Stimulated activated CD4-positive, alpha-beta T cell treated with anti-CD3 and anti-CD28 coated beads, TNF-alpha, amount 100 ng/mL, for 1 hour (primary cell): ENCODE results near the gene DISP3.

Experiments used
- DNase-seq, 3 donors: peaks; one replicate each; pipeline ENCODE4 v3.0.0-alpha.2; 2020; ENCODE audit warnings: low read depth in 3 of 3, low spot score in 1 of 3

The DISP3 gene, protein sequence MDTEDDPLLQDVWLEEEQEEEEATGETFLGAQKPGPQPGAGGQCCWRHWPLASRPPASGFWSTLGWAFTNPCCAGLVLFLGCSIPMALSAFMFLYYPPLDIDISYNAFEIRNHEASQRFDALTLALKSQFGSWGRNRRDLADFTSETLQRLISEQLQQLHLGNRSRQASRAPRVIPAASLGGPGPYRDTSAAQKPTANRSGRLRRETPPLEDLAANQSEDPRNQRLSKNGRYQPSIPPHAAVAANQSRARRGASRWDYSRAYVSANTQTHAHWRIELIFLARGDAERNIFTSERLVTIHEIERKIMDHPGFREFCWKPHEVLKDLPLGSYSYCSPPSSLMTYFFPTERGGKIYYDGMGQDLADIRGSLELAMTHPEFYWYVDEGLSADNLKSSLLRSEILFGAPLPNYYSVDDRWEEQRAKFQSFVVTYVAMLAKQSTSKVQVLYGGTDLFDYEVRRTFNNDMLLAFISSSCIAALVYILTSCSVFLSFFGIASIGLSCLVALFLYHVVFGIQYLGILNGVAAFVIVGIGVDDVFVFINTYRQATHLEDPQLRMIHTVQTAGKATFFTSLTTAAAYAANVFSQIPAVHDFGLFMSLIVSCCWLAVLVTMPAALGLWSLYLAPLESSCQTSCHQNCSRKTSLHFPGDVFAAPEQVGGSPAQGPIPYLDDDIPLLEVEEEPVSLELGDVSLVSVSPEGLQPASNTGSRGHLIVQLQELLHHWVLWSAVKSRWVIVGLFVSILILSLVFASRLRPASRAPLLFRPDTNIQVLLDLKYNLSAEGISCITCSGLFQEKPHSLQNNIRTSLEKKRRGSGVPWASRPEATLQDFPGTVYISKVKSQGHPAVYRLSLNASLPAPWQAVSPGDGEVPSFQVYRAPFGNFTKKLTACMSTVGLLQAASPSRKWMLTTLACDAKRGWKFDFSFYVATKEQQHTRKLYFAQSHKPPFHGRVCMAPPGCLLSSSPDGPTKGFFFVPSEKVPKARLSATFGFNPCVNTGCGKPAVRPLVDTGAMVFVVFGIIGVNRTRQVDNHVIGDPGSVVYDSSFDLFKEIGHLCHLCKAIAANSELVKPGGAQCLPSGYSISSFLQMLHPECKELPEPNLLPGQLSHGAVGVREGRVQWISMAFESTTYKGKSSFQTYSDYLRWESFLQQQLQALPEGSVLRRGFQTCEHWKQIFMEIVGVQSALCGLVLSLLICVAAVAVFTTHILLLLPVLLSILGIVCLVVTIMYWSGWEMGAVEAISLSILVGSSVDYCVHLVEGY (N-terminal part only)

GRCh38 chr1:11478571-11479374 is at the start of gene DISP3:
Gene DISP3, plus strand, starts transcription at chr1:11479155. Its CDS starts 21,838 bp downstream, at chr1:11500993.
- peak in 2 of 3 donors; percentile 33 to 64 for DNase-seq

- DNase-seq = no peak
Measured at GRCh38 chr1:11429226-11429625, 49.7 kb upstream of the DISP3 start.

DNA sequence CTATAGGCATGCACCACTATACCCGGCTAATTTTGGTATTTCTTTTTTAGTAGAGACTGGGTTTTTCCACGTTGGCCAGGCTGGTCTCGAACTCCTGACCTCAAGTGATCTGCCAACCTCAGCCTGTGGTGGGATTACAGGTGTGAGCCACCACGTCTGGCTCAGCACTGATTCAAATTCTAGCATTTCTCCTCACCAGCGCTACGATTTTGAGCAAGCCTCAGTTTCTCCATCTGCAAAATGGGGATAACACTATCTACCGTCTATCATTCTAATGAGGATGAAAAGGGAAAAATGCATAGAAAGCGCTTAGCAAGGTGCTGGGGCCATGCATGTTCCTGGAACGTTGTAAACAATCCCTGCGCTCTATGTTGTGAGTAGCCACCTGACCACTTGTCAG is 49.0 kb upstream of the DISP3 start:
- no peak for DNase-seq

GRCh38 chr1:11431941-11432507 is 46.9 kb upstream of the DISP3 start:
- DNase-seq = no peak

DNA sequence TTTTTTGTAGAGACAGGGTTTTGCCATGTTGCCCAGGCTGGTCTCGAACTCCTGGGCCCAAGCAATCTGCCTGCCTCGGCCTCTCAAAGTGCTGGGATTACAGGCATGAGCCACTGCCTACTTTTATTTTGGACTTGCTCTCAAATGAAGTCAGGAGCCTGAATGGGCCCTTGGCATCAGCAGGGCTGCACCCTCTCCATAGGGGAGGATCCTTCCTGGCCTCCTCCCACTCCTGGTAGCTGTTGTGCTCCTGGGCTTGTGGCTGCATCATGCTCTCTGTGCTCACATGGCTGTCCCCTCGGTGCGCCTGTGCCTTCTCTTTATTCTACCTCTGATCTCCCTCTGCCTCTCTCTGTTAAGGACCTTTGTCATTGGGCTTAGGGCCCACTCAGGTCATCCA is 46.4 kb upstream of the DISP3 start:
- DNase-seq = no peak

DNA sequence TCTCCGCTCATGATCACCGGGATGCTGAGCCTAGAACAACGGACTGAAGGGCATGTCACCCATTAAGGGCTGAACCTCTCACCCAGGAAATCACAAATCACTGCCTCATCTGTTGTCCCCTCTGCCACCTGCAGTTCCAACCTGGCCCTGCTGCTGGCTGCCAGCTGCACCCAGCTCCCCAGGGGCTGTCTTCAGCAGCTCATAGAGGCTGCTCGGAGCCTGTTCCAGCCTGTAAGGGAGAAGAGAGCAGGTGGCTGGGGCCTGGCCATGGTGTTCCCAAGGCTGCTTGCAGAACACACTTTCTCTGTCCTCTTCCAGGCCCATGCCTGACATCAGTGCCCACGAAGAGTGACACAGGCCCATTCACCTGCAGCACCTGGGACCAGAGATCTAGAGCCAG is 44.5 kb upstream of the DISP3 start:
- DNase-seq = no peak

GRCh38 chr1:11434926-11435325 is 44.0 kb upstream of the DISP3 start:
- DNase-seq = no peak

DNA sequence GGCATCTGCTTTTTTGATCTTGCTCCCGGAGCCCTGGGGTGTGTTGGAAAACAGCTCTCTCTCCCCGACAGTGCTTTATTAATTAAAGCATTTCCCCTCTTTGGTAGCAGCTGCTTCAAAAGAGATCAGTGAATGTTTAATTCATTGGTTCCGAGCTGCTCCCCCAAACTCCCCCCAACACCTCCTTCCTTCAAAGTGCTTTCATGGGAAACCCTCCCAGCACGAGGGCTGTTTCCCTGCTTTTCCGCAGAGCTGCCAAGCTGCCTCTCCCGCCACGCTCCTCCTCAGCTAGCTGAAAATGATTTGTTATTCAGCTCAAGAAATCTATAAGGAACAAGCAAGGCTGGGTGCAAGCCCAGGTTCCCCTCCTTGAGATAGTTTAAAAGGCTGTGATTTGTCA is 40.0 kb upstream of the DISP3 start:
- no peak for DNase-seq

DNA sequence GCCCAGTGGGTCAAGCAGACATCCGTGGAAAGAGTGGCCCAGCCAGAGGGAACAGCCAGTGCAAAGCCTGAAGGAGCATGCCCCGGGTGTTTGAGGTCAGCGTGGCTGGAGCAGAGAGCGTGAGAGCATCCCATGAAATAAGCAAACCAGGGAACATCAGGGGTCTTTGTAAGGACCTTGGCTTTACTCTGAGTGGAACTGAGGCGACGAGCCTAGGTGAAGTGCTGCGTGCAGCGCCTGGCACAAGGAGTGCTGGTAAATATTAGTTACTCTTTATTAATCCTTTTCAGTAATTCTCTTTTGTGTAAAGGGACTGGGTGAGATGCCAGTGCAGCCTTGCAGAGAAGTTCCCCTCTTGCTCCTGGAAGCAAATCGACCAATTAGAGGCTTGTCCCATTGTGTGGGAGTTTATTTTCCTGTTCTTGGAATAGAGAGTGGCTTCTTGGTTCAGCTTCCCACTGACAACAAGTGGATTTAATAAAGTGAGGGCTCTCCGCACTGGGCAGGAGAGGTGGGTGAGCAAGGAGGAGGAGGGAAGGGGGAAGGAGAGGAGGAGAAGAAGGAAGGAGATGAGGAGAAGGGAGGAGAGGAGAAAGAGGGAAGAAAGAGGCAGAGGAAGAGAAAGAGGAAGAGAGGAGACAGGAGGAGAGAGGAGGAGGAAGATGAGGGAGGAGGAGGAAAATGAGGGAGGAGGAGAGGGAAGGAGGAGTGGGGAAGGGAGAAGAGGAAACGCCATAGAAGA is 37.6 kb upstream of the DISP3 start:
- DNase-seq = no peak

GRCh38 chr1:11443043-11443442 is 35.9 kb upstream of the DISP3 start:
- no peak for DNase-seq

DNA sequence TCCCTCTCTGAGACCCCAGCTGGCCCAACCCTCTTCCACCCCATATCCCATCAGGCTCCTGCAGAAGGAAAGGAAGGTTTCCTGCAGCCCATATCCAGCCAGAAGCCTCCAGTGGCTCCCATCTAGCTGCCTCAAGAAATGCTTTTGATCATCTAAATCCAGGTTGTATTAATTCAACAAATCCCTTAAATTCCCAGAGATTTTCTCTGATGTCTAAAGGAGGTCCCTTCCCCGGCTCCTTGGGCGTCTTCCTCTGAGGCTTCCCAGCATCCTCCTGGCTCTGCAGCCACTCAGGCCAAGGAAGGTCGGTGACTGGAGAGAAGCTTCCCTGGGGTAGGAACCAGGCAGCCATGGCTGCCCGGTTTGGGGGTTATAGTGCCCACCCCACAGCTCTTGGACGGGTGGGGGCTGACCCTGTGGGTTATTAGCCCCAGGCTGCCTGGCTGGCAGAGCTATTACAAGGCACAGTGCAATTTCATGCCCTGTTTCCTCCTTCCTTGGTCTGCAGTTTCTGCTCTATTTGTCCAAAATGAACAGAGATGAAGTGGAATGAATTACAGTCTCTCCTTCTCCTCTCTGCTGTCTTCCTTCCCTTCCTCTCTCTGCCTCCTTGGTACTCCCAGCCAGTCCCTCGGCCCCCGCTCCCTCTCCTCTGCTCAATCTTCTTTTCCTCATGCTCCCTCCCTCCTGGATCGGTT is 34.8 kb upstream of the DISP3 start:
- no peak for DNase-seq

GRCh38 chr1:11444907-11445306 is 34.0 kb upstream of the DISP3 start:
- no peak for DNase-seq

GRCh38 chr1:11447903-11448302 is 31.1 kb upstream of the DISP3 start:
- no peak for DNase-seq

DNA sequence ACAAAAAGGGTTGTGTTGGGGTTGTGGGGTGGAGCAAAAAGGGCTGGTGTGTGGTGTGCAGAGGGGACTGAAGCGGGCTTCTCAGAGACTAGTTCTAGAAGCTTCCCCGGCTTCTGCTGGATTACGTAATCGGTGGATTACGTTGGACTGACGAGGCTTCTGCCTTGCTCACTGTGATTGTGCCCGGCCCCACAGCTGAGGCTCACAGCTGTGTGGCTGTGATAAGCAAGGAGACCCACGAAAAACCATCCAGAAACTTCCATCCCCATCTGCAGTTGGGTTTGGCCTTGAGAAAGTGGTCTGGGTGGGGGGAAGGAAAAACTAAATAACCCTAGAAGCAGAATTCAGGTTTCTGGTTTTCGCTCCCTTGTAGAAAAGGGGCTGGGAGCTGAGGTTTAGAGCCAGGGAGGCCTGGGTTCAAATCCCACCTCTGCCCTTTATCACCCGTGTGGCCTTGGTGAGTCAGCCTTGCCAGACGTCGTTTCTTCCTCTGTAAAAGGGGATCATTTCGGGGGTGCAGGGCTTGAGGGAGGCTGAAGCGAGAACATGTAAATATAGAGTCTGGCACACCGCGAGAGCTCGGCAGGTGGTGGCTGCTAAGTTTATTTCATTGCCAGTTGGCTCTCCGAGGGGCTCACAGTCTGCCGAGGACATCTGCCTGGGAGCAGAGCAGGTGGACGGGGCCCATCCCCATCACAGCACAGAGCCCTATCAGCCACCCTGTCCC is 30.4 kb upstream of the DISP3 start:
- DNase-seq = no peak

DNA sequence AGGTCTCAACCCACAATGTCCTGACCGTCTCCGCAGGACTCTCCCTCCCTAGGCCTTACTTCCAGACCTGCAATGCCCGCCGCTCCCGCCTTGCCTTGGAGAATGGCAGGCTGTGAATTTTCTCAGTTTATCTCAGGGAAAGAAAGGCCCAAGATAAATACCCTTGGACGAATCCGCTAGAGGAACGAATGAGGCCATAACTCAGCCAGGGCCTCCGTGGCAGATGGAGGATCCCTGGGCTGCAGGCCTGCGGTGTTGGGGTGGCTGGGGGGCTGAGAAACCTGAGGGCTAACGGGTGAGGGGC is 29.9 kb upstream of the DISP3 start:
- DNase-seq = no peak

DNA sequence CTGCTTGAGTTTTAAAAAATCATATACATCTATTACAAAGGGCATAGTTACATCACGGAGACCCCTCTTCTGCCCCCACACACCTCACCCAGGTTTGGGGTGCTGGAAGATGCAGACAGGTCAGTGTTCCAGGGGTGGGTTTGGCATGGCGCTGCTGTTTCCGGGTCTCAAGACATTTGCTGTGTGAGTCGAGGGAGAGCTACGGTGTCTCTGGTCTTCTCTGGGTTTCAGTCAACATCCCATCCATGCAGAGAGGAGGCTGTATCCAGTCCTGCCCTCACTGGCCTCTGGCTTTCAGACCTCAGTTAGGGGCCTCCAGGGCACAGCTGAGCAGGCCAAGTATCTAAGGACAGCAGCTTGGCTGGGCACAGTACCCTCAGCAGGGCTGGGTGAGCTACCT is 28.6 kb upstream of the DISP3 start:
- no peak for DNase-seq

GRCh38 chr1:11453742-11454491 is 25.0 kb upstream of the DISP3 start:
- DNase-seq = no peak
